ENCODE data around the gene LRRC26.
A peak's percentile ranks its signal among the peaks of the same experiment; 100 is the strongest.
"Not testable (repeated sequence)": the region's sequence is repeated elsewhere in the genome, so short reads cannot be mapped to it uniquely, and the experiment has no call there.

Gene LRRC26

DNA sequence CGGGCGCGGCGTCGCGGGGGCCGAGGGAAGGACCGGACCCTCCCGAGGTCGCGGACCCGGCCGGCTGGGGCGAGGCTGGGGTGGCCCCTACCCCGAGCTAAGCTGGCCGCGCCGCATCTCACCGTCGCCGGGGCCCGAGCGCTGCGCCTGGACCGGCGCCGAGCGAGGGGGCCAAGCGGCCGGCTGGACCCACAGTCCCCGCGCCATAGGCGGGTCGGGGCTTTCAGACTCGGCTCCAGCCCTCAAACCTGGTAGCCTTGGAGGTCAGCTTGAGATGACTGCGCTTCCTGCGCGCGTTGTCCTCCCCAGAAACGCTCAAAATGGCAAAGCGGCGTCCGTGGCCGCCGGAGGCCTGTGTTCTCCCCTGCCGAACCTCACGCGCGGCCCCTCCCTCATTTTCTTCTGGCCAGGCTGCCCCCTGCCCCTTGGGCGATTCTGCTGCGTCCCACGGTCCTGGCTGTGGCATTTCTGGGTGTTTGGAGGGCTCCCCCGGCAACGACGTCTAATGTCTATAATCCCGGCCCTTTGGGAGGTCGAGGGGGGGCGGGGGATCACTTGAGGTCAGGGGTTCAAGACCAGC is 39.6 kb downstream of the LRRC26 start:
- DNase-seq = peak; percentile 41

DNA sequence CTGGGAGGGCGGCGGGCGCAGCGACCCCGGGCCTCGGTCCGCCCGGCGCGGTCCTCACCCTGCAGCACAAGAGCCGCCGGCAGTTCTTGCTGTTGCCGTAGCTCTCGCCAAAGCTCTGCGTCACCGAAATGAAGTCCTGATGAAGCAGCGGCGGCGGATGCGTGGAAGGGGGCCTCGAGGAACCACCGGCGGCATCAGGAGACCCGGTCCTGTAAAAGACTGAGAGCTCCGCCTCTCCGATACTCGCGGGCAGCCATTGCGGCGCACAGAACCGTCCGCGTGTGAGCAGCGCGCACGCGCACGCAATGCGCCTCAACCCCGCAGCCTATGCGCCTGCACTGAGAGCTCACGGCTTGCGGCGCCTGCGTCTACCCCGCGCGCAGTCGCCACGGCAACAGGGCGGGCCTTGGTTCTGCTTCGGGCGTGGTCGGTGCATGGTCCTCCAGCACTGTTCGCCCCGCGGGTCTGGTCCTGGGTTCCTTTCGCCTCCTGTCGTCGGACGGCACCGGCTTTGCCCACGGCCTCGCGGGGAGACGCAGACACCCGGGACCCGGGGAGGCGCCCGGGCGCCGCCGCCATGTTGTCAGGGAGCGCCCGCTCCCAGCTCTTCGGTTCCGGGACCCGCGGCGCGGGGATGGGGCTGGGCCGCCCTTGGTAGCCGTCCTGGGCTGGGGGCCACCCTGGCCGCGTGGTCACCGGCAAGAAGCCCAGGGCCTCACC is 40.2 kb downstream of the LRRC26 start:
- DNase-seq = peak; percentile 94

DNA sequence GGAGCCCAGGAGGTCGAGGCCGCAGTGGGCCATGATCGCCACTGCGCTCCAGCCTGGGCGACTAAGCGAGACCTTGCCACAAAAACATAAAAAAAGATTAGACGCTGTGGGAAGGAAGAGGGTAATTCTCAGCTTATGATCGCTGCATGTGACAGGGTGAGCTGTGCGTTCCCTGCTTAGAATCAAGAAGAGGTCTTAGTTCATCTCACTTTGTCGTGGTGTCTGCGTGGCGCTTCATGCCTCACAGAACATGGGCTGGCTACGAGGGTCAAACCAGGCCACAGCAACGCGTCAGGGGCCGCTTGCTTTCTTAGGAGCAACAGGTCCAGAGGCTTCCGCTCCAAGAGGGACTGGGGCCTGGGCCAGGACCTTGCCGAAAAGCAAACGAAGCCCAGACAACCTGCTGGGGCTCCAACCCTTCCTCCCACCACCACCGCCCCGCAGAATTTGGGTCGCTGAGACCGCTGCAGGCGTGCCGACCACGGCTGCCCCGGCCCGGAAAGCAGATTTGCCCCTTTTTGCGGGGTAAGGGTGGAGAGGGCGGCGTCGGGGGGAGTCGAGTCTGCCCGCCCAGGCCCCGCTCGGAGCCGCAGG is 40.9 kb downstream of the LRRC26 start:
- peak; percentile 59 for DNase-seq

DNA sequence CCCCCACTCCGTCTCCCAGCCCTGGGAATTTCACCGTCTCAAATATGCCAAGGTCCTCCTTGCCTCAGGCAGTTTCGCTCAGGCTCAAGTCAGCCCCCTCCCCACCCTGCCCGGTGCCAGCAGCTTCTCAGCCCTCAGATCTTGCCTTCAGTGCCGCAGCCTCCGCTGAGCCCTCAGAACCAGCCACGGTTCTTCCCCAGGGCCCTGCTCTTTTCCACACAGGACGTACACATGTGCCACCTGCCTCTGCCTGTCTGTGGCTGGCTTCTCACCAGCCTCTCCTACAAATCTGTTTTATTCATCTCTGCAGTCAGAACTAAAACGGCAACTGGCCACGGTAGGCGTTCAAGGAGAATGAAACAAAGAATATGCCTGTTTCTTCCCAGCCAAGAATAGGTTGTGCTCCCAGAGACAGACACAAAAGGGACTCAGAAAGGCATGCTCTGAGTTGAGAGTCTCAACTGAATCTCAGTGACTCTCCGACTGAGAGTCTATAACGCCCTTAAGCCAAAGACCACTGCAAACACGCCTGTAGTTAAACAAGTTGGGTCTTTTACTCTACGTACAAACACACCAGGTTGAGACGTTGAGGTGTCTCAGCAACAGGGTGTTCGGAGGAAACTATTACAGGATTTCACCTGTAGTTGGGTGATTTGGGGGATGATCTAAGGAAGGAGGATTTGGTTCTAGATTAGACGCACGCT is 41.5 kb downstream of the LRRC26 start:
- no peak for DNase-seq

DNA sequence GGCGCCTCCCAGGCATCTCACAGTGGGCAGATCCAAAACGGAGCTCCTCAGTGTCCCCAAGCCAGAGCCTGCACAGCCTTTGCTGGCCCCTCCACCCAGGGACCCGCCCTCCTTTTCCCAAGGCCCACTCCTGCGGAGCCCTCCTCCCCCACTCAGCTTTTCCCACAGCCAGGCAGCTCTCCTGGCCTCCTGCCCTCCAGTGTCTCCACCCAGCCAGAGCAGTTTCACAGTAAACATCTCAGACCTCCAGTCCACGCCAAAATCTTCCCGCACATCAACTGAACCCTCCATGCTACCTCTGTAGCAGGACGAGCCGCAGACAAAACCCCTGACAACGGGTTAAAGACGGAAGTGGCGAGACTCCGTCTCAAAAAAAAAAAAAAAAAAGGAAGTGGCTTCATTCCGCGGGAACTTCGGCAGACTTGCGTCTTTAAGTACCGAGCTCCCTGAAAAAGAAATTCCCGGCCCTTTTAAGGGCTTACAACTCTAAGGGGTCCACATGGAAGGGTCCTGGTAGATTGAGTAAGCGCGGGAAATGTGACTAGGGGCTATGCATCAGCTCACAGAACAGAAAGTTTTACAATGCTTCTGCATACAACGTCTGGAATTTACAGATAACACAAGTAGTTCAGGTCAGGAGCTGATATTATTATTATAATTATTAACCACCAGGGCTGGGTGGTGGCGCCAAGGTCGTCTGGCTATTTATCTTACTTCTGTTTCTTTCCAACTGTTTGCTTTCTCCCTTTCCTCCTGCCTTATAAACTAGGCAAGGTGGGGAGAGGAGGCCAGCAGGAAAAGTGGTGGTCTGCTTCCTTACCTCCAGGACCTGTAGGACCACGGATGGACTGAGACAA is 42.3 kb downstream of the LRRC26 start:
- DNase-seq = no peak

DNA sequence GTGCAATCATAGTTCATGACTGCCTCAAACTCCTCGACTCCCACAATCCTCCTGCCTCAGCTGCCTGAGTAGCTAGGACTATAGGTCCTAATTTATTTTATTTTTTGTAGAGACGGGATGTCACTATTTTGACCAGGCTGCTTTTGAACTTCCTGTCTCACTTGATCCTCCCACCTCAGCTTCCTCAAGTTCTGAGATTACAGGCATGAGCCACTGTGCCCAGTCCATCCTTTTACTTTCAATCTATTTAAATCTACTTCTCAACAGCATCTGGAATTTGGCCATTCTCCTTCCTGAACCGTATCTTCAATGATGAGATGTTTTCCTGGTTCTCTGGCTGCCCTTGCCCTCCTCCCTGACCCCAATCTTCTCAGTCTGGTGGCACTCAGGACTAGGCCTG is 43.1 kb downstream of the LRRC26 start:
- no peak for DNase-seq

DNA sequence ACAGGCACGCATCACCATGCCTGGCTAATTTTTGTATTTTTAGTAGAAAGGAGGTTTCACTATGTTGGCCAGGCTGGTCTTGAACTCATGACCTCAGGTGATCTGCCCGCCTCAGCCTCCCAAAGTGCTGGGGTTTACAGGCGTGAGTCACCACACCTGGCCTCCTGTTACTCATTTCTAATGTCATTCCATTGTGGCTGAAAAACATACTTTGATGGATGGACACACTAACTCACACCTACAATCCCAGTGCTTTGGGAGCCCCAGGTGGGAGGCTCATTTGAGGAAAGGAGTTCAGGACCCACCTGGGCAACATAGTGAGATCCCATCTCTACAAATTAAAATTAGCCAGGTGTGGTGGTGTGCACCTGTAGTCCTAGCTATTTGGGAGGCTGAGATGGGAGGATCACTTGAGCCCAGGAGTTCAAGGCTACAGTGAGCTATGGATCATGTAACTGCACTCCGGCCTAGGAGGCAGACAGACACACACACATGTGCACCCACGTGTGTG is 45.8 kb downstream of the LRRC26 start:
- DNase-seq = not testable (repeated sequence)

DNA sequence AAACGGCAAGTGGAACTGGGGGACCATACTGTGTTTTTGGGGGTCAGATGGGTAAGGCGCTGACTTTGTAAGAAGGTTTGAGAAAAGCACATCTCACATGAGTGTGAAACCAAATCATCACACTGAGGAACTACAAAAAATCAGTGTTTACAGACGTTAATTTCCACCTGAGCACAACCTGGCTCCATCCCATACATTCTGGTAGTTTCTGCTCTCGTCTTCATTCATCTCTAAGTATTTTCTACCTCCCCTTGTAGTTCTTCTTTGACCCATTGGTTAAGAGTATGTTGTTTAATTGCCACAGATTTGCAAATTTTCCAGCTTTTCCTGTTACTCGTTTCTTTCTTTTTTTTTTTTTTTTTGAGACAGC is 46.4 kb downstream of the LRRC26 start:
- no peak for DNase-seq

DNA sequence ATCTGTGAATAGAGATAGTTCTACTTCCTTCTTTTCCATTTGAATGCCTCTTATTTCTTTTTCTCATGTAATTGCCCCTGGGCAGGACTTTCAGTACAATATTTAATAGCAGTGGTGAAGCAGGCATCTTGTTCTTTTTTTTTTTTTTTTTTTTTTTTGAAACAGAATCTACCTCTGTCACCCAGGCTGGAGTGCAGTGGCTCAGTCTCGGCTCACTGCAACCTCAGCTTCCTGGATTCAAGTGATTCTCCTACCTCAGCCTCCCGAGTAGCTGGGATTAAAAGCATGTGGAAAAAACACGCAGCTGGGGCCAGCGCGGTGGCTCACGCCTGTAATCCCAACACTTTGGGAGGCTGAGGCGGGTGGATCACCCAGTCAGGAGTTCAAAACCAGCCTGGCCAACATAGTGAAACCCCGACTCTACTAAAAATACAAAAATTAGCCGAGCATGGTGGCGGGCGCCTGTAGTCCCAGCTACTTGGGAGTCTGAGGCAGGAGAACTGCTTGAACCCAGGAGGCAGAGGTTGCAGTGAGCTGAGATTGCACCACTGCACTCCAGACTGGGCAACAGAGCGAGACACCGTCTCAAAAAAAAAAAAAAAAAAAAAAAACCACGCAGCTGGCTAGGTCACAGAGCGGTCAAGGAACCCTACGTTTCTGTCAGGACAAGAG is 46.9 kb downstream of the LRRC26 start:
- DNase-seq = not testable (repeated sequence)

DNA sequence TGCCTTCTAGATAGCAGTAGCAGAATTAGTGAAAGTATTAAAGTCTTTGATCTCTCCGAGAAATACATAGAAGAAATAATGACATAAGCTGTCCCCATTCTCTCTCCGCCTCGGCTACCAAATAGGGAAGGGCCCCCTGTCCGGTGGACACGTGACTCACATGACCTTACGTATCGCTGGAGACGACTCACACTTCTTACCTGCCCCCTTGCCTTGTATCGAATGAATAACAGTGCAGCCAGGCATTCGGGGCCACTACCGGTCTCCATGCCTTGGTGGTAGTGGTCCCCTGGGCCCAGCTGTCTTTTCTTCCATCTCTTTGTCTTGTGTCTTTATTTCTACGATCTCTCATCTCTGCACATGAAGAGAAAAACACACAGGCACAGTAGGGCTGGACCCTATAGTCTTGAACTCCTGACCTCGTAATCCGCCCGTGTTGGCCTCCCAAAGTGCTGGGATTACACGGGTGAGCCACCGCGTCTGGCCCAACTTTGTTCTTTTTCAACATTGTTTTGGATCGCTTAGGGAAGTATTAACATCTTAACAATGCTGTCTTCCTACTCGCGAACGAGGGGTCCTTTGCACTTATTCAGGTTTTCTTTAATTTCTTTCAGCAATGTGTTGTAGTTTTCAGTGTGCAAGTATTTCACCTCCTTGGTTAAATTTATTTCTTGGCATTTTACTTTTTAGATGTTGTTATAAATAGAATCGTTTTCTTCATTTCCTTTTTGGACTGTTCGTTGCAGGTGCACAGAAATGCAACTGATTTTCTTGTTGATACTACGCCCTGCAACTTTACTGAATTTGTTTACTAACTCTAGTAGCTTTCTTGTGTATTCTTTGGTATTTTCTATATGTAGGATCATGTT is 47.7 kb downstream of the LRRC26 start:
- DNase-seq = peak; percentile 16

Data from NCI-H82 (cell line).